Measurements from ENCODE around the gene TRHDE. TPM values are rescaled to one million over a fixed set of nuclear protein-coding genes. Genes with fewer than 3 reads are reported as not detected.

TRHDE gene
- total and polyA plus RNA-seq, 2 donors (not counting 3 experiments of a cell fraction or from before 2014, with no cell fraction given): not detected

DNA sequence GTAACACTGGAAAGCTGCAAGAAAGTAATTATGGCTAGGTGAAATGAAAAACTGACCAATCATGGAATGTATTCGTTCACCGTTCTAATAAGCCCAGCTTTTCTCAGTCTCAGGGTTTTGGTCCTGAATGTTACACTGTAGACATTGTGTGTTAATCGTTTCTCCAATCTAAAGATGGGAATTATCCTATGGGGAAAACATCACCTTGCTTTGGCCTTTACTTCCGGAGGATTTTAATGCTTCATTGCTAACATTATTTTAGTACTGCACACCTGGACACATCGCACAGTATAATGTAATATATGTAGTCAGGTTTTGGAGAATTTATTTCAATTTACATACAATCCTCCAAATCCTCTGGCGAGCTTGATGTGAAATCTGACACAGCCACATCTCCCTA lies 1.2 kb upstream of the TRHDE start:
- BruUV-seq (replicated peaks): no TSS peak
- DNase-seq (ENCODE audit: low read depth, low spot score) (no peak), FAIRE-seq (no peak)
- peaks cover 33 to 49% of the 10 kb centered on the region in 2 experiments for H3K27me3 ChIP-seq (ENCODE audit: control insufficient read depth in 2 of 2, insufficient read depth in 2 of 2, low read length in 2 of 2)
- TF ChIP-seq FOS (IDR thresholded peaks at IDR 0.05; ENCODE audit: borderline replicate concordance, insufficient read depth, low read length): no peak
- TF ChIP-seq EZH2 (IDR thresholded peaks at IDR 0.05; ENCODE audit: borderline replicate concordance, low read depth, low read length, severe bottlenecking): no peak
- no peak for TF ChIP-seq POLR2A (IDR thresholded peaks at IDR 0.05; ENCODE audit: low read depth, low read length)
- TF ChIP-seq, protein P1, sequence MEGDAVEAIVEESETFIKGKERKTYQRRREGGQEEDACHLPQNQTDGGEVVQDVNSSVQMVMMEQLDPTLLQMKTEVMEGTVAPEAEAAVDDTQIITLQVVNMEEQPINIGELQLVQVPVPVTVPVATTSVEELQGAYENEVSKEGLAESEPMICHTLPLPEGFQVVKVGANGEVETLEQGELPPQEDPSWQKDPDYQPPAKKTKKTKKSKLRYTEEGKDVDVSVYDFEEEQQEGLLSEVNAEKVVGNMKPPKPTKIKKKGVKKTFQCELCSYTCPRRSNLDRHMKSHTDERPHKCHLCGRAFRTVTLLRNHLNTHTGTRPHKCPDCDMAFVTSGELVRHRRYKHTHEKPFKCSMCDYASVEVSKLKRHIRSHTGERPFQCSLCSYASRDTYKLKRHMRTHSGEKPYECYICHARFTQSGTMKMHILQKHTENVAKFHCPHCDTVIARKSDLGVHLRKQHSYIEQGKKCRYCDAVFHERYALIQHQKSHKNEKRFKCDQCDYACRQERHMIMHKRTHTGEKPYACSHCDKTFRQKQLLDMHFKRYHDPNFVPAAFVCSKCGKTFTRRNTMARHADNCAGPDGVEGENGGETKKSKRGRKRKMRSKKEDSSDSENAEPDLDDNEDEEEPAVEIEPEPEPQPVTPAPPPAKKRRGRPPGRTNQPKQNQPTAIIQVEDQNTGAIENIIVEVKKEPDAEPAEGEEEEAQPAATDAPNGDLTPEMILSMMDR (IDR thresholded peaks at IDR 0.05; ENCODE audit: extremely low read depth in 1 of 2, insufficient read depth in 1 of 2, low read depth in 1 of 2, low read length in 2 of 2): no peak
- TF ChIP-seq JUN (IDR thresholded peaks at IDR 0.05; ENCODE audit: borderline replicate concordance, insufficient read depth, insufficient read length, low read depth): no peak
- TF ChIP-seq, protein P2, sequence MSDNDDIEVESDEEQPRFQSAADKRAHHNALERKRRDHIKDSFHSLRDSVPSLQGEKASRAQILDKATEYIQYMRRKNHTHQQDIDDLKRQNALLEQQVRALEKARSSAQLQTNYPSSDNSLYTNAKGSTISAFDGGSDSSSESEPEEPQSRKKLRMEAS (IDR thresholded peaks at IDR 0.05; ENCODE audit: insufficient read depth, insufficient read length): no peak
- H2AFZ ChIP-seq (ENCODE audit: low read depth, low read length): no peak overlapping the region
- intact Hi-C loops (cut with micrococcal nuclease) (no loop called here), dilution Hi-C loops (cut with MboI; ENCODE audit: extremely low pct_ligation_motif_present, low sequenced_read_pairs) (no loop called here)
- H3K79me2 ChIP-seq (ENCODE audit: control insufficient read depth, insufficient read depth, low read length): no peaks in the 10 kb centered on the region
- no peak overlapping the region for H3K9ac ChIP-seq (replicated peaks; ENCODE audit: extremely low read depth, insufficient read depth, low read length)
- no peaks in the 10 kb centered on the region for H3K9me1 ChIP-seq (replicated peaks; ENCODE audit: control insufficient read depth, extremely low read depth, insufficient read depth, low read length)
- no peaks in the 10 kb centered on the region for H3K36me3 ChIP-seq (ENCODE audit: control insufficient read depth in 2 of 2, extremely low read depth in 1 of 2, insufficient read depth in 2 of 2, low read length in 2 of 2)
- no peak overlapping the region for H3K4me2 ChIP-seq (ENCODE audit: insufficient read depth, low read length)
- CTCF ChIA-PET: no interaction called here
- H3K4me1 ChIP-seq (ENCODE audit: control insufficient read depth, extremely low read depth, insufficient read depth, low read length): no peaks in the 10 kb centered on the region
- H3K27ac ChIP-seq (ENCODE audit: insufficient read depth, low read depth, low read length): no peak overlapping the region
- no peaks in the 10 kb centered on the region for H3K9me3 ChIP-seq (replicated peaks; ENCODE audit: control insufficient read depth, insufficient read depth, low read length)
- H3K4me3 ChIP-seq (replicated peaks in 1 of 3; ENCODE audit: insufficient read depth in 1 of 3, low read depth in 1 of 3, low read length in 3 of 3): no peak overlapping the region
- no peaks in the 10 kb centered on the region for H4K20me1 ChIP-seq (replicated peaks; ENCODE audit: control insufficient read depth, extremely low read depth, insufficient read depth, low read length)
- POLR2A ChIA-PET: no interaction called here
